HepG2 (cell line): Measurements from ENCODE around the gene PNRC1. TPM values are rescaled to one million over a fixed set of nuclear protein-coding genes. Genes with fewer than 3 reads are reported as not detected.
A peak's percentile ranks its signal among the peaks of the same experiment; 100 is the strongest.

Experiments
- AKAP8 ChIP-seq: sonication (generic); formaldehyde crosslinking; IDR thresholded peaks from 2 replicates; pipeline ENCODE4 v1.5.1; 2020; ENCODE audit warnings: mild to moderate bottlenecking, missing genetic modification reagents
- ARHGAP35 ChIP-seq: sonication (generic); formaldehyde crosslinking; IDR thresholded peaks from 2 replicates; pipeline ENCODE4 v1.9.0; 2022; ENCODE audit warnings: mild to moderate bottlenecking, inconsistent platforms, moderate library complexity, missing genetic modification reagents, borderline replicate concordance
- ARNT2 ChIP-seq: sonication (generic); formaldehyde crosslinking; IDR thresholded peaks from 2 replicates; pipeline ENCODE4 v1.8.0; 2022; ENCODE audit warnings: mild to moderate bottlenecking, low read depth, missing genetic modification reagents, moderate library complexity
- ATF1 ChIP-seq: IDR thresholded peaks from 2 replicates; pipeline ENCODE4 v1.6.1; 2016; ENCODE audit warnings: mild to moderate bottlenecking, control low read depth
- FOXK1 ChIP-seq: sonication (generic); formaldehyde crosslinking; IDR thresholded peaks from 2 replicates; pipeline ENCODE4 v1.4.0; 2020; ENCODE audit warnings: low read depth, missing genetic modification reagents, borderline replicate concordance
- KDM5A ChIP-seq: fragments of 200-600 bp; sonication (generic); IDR thresholded peaks from 2 replicates; pipeline ENCODE4 v1.7.0; 2018; ENCODE audit warnings: antibody characterized with exemption, mild to moderate bottlenecking, low read length, borderline replicate concordance
- MBNL3 ChIP-seq: fragments of 250-450 bp; sonication (Bioruptor Pico); conservative IDR thresholded peaks from 2 replicates; pipeline ENCODE4 v1.8.0; 2022; ENCODE audit warnings: mild to moderate bottlenecking, inconsistent platforms
- NBN ChIP-seq: fragments of 450-650 bp; conservative IDR thresholded peaks from 2 replicates; pipeline ENCODE4 v1.6.1; 2017
- NCOR1 ChIP-seq: fragments of 200-600 bp; sonication (generic); IDR thresholded peaks from 2 replicates; pipeline ENCODE4 v1.7.0; 2017; ENCODE audit warnings: antibody characterized with exemption, low read length, borderline replicate concordance
- ZFP36 ChIP-seq: fragments of 150-350 bp; IDR thresholded peaks from 2 replicates; pipeline ENCODE4 v1.6.1; 2018; ENCODE audit warnings: borderline replicate concordance, low read length, low read depth; ENCODE audit not compliant: partially characterized antibody
- ZNF180 ChIP-seq: sonication (generic); formaldehyde crosslinking; IDR thresholded peaks from 2 replicates; pipeline ENCODE4 v1.4.0; 2020; ENCODE audit warnings: low read depth, missing genetic modification reagents, borderline replicate concordance
- ZNF24 ChIP-seq: fragments of 450-650 bp; IDR thresholded peaks from 2 replicates; pipeline ENCODE4 v1.6.1; 2017; ENCODE audit warnings: antibody characterized with exemption, mild to moderate bottlenecking
- ZNF30 ChIP-seq: sonication (generic); formaldehyde crosslinking; IDR thresholded peaks from 2 replicates; pipeline ENCODE4 v1.5.0; 2020; ENCODE audit warnings: mild to moderate bottlenecking, missing genetic modification reagents
- ZNF430 ChIP-seq: sonication (generic); formaldehyde crosslinking; IDR thresholded peaks from 2 replicates; pipeline ENCODE4 v1.9.0; 2021; ENCODE audit warnings: mild to moderate bottlenecking, missing genetic modification reagents
- ZNF720 ChIP-seq: sonication (generic); formaldehyde crosslinking; IDR thresholded peaks from 2 replicates; pipeline ENCODE4 v1.4.0; 2020; ENCODE audit warnings: missing genetic modification reagents
- ZNF75D ChIP-seq: sonication (generic); formaldehyde crosslinking; IDR thresholded peaks from 2 replicates; pipeline ENCODE4 v1.8.1; 2023; ENCODE audit warnings: missing genetic modification reagents, mild to moderate bottlenecking, borderline replicate concordance
- ZNF790 ChIP-seq: sonication (generic); formaldehyde crosslinking; IDR thresholded peaks from 2 replicates; pipeline ENCODE4 v1.8.0; 2022; ENCODE audit warnings: missing genetic modification reagents, mild to moderate bottlenecking, borderline replicate concordance
- polyA plus RNA-seq, 8 experiments: library from polyadenylated mRNA; depleted of rRNA in 3 of 8; stranded (reverse) in 7 of 8; unstranded in 1 of 8; fragments of >200 nt; fragmentation: Illumina TruSeq in 4 of 8; extraction: Trizol in 4 of 8; gene quantifications; 2 replicates each; pipeline versions ENCODE4 v1.2.1 to v1.2.3, GENCODE V29; 2011 to 2016; ENCODE audit warnings: low read depth in 4 of 8, missing spikeins in 1 of 8, mixed read lengths in 1 of 8; ENCODE audit not compliant: insufficient read depth in 1 of 8
- total RNA-seq, 5 experiments: library from RNA; depleted of rRNA; stranded (reverse); fragments of >200 nt; fragmentation: Illumina TruSeq; extraction: Trizol; gene quantifications; 2 replicates each; pipeline ENCODE4 v1.2.3, GENCODE V29; 2016; ENCODE audit warnings: low read depth in 1 of 5
- TF ChIP-seq, protein P1 (sequence below): IDR thresholded peaks from 2 replicates; pipeline ENCODE4 v1.6.1; 2012; ENCODE audit warnings: inconsistent platforms
- TF ChIP-seq, protein P2 (sequence below): sonication (generic); formaldehyde crosslinking; IDR thresholded peaks from 2 replicates; pipeline ENCODE4 v1.5.1; 2020; ENCODE audit warnings: mild to moderate bottlenecking, missing genetic modification reagents, borderline replicate concordance
- TF ChIP-seq, protein P3 (sequence below): sonication (generic); formaldehyde crosslinking; IDR thresholded peaks from 2 replicates; pipeline ENCODE4 v1.5.0; 2020; ENCODE audit warnings: mild to moderate bottlenecking, missing genetic modification reagents

Gene PNRC1
- total and polyA plus RNA-seq, 2 of the 13 experiments (the other 11 are each of a cell fraction or from before 2014, with no cell fraction given) = 17.6 to 36.0 TPM

DNA sequence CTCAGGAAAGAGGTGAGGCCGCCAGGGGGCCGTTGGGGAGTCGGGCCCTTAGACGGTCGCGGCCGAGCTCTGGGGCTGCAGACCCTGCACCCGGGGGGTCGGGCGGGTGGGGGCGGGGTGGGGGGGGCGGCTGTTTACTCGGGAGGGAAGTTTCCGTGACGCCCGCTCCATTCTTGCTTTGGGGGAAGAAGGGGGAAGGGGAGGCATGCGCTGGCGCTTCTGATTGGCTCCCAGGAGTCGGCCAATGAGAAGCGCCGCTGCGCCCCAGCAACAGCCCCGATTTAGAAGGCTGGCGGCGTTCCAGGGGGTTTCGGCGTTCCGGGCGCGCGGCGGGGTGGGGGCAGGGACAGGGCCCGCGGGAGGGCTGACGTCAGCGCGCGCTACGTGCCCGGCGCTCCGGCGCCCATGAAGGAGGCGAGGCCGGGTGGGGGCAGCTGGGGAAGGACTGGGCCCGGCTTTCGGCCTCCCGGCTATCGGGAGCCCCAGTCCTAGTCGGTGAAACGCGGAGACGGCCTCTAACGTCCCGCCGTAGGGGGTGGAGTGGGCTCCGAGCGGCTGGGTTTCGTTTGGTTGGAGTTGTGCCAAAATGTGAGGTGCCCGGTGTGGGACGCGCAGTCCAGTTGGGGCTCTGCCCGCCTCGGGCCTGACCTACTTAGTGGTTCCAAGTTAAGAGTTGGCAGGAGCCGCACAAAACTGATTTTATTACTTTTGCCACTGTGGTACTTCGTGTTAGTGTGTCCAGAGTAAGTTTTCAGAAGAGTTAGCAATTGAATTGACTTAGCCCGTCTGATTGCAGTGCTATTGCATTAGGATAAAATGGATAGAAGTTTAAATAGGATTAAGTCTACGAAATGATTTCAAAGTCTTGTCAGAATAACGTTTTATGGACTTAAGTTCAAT, 1.1 kb downstream of the PNRC1 start (continued):
- TF ChIP-seq ZNF75D (CRISPR knock-in tag) (no peak), ZFP36 (no peak), ARNT2 (CRISPR knock-in tag) (no peak; the same call in 1 of the 2 replicates), NBN (no peak), FOXK1 (CRISPR knock-in tag) (peak; percentile 77; the same call in 1 of the 2 replicates), ARHGAP35 (no peak), NCOR1 (no peak; the same call in 1 of the 2 replicates), ZNF30 (CRISPR knock-in tag) (peak; percentile 41; the same call in 1 of the 2 replicates), ZNF720 (no peak), ATF1 (CRISPR knock-in tag) (no peak; the same call in 1 of the 2 replicates), AKAP8 (peak; percentile 96), KDM5A (no peak; the same call in 1 of the 2 replicates), ZNF430 (CRISPR knock-in tag) (no peak), ZNF790 (no peak), MBNL3 (CRISPR knock-in tag) (no peak), ZNF24 (no peak), ZNF180 (CRISPR knock-in tag) (no peak)
- TF ChIP-seq, protein P1, sequence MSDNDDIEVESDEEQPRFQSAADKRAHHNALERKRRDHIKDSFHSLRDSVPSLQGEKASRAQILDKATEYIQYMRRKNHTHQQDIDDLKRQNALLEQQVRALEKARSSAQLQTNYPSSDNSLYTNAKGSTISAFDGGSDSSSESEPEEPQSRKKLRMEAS = peak; percentile 73
- TF ChIP-seq, protein P2, sequence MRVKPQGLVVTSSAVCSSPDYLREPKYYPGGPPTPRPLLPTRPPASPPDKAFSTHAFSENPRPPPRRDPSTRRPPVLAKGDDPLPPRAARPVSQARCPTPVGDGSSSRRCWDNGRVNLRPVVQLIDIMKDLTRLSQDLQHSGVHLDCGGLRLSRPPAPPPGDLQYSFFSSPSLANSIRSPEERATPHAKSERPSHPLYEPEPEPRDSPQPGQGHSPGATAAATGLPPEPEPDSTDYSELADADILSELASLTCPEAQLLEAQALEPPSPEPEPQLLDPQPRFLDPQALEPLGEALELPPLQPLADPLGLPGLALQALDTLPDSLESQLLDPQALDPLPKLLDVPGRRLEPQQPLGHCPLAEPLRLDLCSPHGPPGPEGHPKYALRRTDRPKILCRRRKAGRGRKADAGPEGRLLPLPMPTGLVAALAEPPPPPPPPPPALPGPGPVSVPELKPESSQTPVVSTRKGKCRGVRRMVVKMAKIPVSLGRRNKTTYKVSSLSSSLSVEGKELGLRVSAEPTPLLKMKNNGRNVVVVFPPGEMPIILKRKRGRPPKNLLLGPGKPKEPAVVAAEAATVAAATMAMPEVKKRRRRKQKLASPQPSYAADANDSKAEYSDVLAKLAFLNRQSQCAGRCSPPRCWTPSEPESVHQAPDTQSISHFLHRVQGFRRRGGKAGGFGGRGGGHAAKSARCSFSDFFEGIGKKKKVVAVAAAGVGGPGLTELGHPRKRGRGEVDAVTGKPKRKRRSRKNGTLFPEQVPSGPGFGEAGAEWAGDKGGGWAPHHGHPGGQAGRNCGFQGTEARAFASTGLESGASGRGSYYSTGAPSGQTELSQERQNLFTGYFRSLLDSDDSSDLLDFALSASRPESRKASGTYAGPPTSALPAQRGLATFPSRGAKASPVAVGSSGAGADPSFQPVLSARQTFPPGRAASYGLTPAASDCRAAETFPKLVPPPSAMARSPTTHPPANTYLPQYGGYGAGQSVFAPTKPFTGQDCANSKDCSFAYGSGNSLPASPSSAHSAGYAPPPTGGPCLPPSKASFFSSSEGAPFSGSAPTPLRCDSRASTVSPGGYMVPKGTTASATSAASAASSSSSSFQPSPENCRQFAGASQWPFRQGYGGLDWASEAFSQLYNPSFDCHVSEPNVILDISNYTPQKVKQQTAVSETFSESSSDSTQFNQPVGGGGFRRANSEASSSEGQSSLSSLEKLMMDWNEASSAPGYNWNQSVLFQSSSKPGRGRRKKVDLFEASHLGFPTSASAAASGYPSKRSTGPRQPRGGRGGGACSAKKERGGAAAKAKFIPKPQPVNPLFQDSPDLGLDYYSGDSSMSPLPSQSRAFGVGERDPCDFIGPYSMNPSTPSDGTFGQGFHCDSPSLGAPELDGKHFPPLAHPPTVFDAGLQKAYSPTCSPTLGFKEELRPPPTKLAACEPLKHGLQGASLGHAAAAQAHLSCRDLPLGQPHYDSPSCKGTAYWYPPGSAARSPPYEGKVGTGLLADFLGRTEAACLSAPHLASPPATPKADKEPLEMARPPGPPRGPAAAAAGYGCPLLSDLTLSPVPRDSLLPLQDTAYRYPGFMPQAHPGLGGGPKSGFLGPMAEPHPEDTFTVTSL = no peak; the same call in 1 of the 2 replicates
- TF ChIP-seq, protein P3, sequence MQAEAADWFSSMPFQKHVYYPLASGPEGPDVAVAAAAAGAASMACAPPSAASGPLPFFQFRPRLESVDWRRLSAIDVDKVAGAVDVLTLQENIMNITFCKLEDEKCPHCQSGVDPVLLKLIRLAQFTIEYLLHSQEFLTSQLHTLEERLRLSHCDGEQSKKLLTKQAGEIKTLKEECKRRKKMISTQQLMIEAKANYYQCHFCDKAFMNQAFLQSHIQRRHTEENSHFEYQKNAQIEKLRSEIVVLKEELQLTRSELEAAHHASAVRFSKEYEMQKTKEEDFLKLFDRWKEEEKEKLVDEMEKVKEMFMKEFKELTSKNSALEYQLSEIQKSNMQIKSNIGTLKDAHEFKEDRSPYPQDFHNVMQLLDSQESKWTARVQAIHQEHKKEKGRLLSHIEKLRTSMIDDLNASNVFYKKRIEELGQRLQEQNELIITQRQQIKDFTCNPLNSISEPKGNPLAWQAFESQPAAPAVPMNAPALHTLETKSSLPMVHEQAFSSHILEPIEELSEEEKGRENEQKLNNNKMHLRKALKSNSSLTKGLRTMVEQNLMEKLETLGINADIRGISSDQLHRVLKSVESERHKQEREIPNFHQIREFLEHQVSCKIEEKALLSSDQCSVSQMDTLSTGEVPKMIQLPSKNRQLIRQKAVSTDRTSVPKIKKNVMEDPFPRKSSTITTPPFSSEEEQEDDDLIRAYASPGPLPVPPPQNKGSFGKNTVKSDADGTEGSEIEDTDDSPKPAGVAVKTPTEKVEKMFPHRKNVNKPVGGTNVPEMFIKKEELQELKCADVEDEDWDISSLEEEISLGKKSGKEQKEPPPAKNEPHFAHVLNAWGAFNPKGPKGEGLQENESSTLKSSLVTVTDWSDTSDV (CRISPR knock-in tag) = peak; percentile 88; the same call in 1 of the 2 replicates
